Rectal smooth muscle tissue (tissue), 1 donor: Measurements from ENCODE around the gene SRL.

Source experiments
- H3K27ac ChIP-seq: one replicate; pipeline ENCODE4 v1.7.0; 2013; ENCODE audit warnings: low read depth, low read length, inconsistent platforms
- H3K27me3 ChIP-seq: one replicate; pipeline ENCODE4 v1.7.0; 2013; ENCODE audit warnings: low read length; ENCODE audit not compliant: control insufficient read depth, insufficient read depth
- H3K36me3 ChIP-seq: one replicate; pipeline ENCODE4 v1.7.0; 2013; ENCODE audit warnings: low read length; ENCODE audit not compliant: control insufficient read depth, insufficient read depth
- H3K4me1 ChIP-seq: one replicate; pipeline ENCODE4 v1.7.0; 2013; ENCODE audit warnings: low read length; ENCODE audit not compliant: control insufficient read depth, insufficient read depth
- H3K4me3 ChIP-seq: one replicate; pipeline ENCODE4 v1.7.0; 2013; ENCODE audit warnings: low read length
- H3K9ac ChIP-seq: one replicate; pipeline ENCODE4 v1.7.0; 2013; ENCODE audit warnings: low read length

Gene SRL

DNA sequence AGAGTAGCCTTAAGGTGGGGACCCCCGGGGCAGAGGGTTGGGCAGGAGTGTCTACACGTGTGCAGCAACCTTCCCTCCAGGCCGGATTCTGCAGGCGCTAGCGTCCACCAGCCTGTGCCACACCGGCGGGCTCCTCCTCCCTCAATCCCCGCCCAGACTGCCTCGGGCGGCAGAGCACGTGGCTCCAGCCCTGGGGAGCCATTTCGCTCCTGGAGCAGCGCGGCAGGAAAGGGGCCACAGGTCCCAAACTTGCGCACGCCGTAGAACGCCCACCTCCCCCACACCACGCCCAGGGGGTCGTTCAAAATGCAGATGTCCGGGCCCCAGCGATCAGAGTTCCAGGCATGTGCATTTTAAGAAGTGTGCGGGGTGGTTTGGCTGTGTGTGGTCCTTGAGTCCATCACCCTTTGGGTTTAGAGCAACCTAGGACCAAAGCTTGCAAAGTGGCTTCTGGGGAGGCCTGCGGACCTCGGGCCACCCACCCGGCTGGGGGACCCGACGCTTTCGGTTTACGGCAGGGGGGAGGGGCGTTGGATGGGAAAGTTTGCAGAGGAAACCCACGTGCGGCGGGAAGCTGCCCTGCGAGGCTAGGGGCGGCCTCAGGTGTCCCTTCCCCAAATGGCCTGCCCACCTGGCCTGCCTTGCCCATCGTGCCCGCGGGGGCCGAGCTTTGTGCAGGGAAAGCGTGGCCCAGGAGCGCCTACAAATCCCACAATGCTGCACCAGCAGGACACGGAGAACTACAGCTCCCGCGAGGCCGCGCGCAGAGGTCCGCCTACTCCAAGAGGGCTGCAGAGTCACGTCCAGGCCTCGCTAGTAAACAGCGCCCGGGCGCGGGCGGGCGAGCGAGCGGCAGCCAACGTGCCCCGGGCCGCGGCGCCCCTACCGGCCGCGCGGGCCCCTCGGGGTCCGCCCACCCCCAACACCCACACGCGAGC lies 29.6 kb upstream of the SRL start:
- H3K27ac ChIP-seq = peak overlapping the region; percentile 71
- peaks cover 3% of the 10 kb centered on the region for H3K4me1 ChIP-seq
- no peaks in the 10 kb centered on the region for H3K36me3 ChIP-seq
- peak overlapping the region; percentile 61 for H3K9ac ChIP-seq
- H3K4me3 ChIP-seq = peak overlapping the region; percentile 91
- no peaks in the 10 kb centered on the region for H3K27me3 ChIP-seq

DNA sequence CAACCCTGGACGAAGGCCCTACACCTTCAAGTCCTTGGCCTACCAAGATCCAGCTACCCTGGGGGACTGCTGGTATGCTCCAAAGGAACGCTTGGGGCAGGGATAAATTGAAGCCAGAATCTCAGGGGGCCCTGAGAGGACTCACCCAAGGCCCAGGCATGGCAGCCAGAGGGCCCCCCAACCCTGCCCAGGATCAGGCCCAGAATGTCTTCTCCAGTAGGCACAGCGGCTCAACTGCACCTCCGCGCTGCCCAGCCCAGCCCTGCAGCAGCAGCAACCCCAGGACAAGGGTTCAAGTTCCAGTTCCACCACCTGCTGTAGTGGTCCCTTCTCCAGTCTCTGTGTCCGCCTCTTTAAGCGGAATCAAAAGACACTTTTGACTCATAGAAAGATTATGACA lies 28.7 kb upstream of the SRL start:
- Histone ChIP-seq H3K27me3 (no peaks in the 10 kb centered on the region), H3K4me1 (peaks cover 3% of the 10 kb centered on the region), H3K27ac (no peak overlapping the region), H3K9ac (no peak overlapping the region), H3K36me3 (no peaks in the 10 kb centered on the region), H3K4me3 (peak overlapping the region; percentile 91)

DNA sequence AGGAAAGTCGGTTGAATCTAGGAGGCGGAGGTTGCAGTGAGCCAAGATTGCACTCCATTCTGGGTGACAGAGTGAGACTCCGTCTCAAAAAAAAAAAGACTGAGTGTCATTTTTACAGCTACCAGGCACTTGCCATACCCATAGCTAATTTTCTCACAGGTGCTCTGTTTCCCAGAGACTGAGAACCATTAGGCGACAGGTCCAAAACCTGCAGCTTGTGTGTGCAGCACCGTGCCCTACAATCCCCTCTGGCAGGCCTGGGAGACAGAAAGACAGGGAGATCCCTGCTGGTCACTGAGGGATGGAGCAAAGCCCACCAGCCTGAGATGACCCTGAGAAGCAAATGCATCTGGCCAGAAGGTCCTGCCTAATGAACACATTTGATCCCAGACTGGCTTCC lies 28.2 kb upstream of the SRL start:
- H3K27ac ChIP-seq = no peak overlapping the region
- no peaks in the 10 kb centered on the region for H3K27me3 ChIP-seq
- H3K4me1 ChIP-seq = peaks cover 3% of the 10 kb centered on the region
- H3K36me3 ChIP-seq = no peaks in the 10 kb centered on the region
- H3K4me3 ChIP-seq = no peak overlapping the region
- H3K9ac ChIP-seq = no peak overlapping the region

DNA sequence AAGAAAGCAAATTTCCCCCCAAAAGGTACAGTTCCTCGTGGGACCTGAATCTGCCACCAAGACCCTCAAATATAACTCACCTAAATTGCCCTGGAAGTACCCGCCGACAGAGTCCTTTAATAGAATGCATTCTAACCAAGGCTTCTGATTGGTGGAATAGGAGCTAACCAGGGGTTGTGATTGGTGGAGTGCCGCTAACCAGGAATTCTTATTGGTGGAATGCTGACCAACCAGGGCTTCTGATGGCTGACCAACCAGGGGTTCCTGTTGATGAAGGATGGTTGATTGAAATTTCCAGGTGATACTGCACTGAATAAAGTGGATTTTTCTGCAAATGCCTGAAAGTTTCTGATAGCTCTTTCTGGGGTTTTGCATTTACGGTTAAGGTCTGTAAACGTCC lies 24.5 kb upstream of the SRL start:
- no peak overlapping the region for H3K27ac ChIP-seq

DNA sequence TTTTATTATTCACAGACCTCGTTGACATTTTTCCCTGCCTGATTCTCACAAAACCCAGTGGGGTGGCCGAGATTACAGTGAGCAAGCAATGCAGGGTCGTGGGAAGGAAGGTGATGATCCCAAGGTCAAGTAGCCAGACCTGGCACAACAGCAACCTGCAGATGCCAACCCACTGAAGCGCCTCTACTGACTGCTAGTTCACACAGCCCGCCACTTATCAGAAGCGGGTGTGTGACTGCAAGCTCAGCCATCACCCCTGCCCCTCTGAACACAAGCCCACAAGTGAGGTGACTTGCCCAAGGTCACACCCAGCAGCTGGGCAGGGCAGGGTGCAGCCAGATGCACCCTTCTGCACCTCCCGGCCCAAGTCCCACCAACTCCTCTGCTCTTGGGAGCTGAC lies 23.8 kb upstream of the SRL start:
- no peaks in the 10 kb centered on the region for H3K27me3 ChIP-seq
- no peak overlapping the region for H3K4me3 ChIP-seq
- peaks cover 7% of the 10 kb centered on the region for H3K4me1 ChIP-seq
- H3K9ac ChIP-seq = no peak overlapping the region
- no peak overlapping the region for H3K27ac ChIP-seq
- no peaks in the 10 kb centered on the region for H3K36me3 ChIP-seq

More for the DNA sequence above, 24.5 kb upstream of the SRL start:
- Histone ChIP-seq H3K9ac (no peak overlapping the region), H3K36me3 (no peaks in the 10 kb centered on the region), H3K27me3 (no peaks in the 10 kb centered on the region), H3K4me1 (peaks cover 7% of the 10 kb centered on the region), H3K4me3 (no peak overlapping the region)

DNA sequence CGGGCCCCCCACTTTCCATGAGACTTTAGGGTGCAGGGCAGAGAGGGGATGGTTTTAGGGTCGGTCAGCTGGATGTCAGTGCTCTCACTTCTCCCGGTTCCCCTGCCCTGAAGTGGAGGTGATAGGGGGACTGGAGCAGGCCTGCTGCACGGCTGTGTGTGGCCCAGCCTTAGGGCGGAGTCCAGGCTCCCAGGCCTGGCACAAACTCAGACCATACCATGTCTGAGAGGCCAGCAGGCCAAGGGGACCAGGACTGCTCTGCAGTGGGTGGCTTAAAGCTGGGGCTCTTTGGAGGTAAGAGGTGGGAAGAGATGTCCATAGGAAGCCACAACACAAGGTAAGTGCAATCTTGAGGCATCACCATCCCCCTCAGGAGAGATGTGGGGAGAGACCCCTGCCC lies 22.7 kb upstream of the SRL start:
- Histone ChIP-seq H3K27ac (peak overlapping the region; percentile 61), H3K4me1 (peaks cover 7% of the 10 kb centered on the region), H3K4me3 (no peak overlapping the region), H3K27me3 (no peaks in the 10 kb centered on the region), H3K36me3 (no peaks in the 10 kb centered on the region), H3K9ac (no peak overlapping the region)

DNA sequence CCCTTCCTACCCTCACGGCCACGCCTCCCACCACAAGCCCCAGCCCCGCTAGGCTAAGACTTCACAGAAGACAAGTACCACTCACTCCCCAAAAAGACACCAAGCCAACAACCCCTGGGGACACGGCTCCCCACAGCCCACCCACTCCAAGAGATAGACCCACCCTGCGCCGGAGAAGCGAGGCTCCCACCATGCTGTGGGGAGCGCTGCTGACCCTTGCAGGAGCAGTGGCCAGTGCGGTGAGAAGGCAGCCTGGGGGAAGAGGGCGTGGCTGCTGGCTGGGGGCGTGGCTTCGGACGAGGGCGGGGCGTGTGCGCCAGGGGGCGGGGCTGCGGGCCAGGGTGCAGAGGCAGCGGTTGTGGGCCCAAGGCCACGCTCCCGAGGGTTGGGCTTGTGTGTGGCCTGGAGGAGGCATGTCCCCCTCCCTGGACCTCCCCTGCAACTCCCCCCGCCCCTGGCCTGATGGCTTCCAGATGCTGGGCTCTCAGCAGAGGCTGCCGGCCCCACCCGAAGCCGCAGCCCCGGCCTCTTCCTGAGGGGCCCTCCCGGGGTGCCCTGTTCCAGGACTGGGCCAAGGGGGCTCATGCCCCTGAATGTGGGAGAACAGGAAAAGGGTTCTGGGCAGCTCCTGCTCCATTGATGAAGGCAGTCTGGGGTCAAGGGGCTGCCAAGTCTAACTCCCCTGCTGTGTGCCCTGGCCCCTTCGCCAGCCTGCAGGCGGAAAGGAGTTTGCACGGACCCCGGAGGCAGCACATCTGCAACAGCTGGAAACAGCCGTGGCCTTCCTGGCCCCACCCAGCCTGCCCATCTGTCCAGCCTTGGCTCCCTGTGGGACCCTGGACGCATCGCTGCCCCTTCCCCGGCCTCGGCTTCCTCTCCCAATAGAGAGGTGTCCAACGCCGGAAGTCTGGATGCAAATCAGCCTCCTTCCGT lies 21.9 kb upstream of the SRL start:
- no peaks in the 10 kb centered on the region for H3K36me3 ChIP-seq
- no peak overlapping the region for H3K4me3 ChIP-seq
- no peak overlapping the region for H3K9ac ChIP-seq
- peak overlapping the region; percentile 61 for H3K27ac ChIP-seq
- H3K4me1 ChIP-seq = peaks cover 7% of the 10 kb centered on the region
- H3K27me3 ChIP-seq = no peaks in the 10 kb centered on the region

DNA sequence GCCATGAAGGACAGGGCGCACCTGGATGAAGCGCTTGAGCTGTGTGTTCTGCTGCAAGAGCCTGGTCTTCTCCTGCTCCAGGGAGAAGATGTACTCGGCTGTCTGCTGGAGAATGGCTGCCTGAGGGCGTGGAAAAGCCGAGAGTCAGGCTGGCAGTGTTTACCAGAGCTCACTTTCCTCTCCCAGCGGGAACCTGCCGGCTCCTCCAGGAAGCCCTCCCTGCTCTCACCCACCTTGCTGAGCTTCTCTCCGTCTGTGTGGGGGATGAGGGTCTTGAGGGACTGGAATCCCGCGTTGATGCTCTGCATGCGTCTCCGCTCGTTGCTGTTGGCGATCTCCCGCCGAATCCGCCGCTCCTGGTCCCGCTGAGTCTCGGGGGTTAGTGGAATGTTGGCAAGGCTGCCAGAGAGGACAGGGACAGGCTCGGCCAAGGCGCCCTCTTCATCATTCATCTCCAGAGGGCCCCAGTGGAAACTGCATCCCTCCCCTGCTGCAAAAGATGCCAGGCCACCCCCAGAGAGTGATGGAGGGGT lies 20.5 kb upstream of the SRL start:
- no peak overlapping the region for H3K9ac ChIP-seq
- H3K36me3 ChIP-seq = no peaks in the 10 kb centered on the region
- no peak overlapping the region for H3K27ac ChIP-seq
- H3K27me3 ChIP-seq = no peaks in the 10 kb centered on the region
- H3K4me1 ChIP-seq = peaks cover 7% of the 10 kb centered on the region
- no peak overlapping the region for H3K4me3 ChIP-seq

DNA sequence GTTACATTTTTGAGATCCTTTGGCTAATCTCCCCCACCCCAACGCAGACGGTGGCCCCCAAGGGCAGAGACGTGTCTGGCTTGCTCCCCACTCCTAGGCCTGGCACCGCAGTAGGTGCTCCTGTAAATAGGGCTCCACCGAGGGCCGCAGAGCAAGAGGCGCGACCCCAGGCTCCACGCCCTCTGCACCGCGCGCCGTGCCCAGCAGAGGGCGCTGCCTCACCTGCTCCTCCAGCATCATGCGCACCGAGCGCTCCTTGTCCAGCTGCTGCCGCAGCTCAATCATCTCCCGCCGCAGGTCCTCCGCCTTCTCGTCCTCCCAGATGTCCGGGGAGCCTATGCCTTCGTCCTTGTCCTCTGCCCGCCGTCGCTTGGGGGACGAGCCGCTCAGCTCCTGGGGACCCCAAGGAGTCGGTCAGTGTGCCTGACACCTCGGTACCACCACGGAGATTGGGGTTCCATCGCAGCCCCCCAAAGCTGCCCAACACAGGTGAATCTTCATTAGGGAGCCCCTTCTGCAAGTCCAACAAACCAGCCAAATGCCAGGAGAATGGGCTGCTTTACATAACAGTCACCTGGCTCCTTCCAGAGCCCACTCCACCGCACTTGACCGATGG lies 19.8 kb upstream of the SRL start:
- H3K9ac ChIP-seq = no peak overlapping the region
- H3K4me1 ChIP-seq = peaks cover 7% of the 10 kb centered on the region
- H3K36me3 ChIP-seq = no peaks in the 10 kb centered on the region
- H3K4me3 ChIP-seq = peak overlapping the region; percentile 26
- H3K27me3 ChIP-seq = no peaks in the 10 kb centered on the region
- no peak overlapping the region for H3K27ac ChIP-seq

DNA sequence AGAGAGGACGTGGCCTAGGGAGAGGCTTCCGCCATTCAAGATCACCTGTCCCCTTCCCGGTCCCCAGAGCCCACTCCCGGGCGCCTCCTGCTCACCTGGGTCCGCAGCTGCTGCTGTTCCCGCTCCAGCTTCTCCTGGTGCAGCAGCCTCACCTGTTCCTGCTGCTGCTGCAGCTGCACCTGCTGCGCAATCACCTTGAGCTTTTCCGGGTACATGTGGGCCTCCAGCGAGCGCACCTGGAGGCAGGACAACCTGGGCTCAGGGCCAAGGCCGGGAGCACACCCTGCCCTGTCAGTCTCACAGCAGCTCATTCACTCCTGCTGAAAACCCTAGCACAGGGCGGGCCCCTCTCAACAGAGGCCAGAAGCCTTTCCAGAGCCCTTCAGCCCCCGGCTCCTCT lies 18.5 kb upstream of the SRL start:
- Histone ChIP-seq H3K27me3 (no peaks in the 10 kb centered on the region), H3K4me1 (peaks cover 7% of the 10 kb centered on the region), H3K4me3 (no peak overlapping the region), H3K9ac (no peak overlapping the region), H3K36me3 (no peaks in the 10 kb centered on the region), H3K27ac (no peak overlapping the region)

DNA sequence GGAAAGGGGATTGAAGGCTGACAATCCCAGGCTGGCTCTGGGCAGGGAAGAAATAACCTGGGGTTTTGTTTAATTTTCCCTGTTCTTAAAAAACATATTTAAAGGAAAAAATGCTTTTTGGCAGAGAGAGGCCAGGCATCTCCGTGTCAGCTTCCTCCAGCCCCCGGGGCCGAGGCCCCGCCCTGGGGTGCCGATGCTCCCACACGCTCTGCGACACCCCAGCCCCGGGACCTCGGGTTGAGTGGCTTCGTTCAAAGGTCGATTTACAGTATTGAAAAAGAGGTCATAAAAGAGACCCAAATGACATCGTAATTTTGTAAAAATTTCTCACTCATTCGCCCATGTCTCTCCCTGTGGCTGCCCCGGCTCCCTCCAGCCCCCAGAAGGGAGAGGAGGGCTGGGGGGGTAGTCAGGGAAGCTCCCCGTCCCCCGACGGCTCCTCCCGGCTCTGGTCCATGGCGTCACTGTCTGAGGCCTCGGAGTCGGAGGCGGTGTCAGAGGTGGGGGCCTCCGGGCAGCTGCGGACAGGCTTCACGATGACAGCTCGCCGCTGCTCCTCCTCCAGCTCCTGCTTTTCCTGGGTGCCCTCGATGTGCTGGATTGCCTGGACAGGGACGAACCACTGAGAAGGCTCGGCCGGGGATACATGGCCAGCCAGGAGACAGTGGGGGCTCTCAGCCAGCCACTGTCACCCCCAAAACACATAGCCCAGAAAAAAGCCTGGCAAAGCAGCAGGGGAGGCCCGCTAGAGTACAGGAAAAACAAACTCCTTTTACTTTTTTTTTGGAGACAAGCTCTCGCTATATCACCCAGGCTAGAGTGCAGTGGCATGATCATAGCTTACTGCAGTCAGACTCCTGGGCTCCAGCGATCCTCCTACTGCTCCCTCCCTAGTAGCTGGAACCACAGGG lies 16.0 kb upstream of the SRL start:
- H3K36me3 ChIP-seq = no peaks in the 10 kb centered on the region
- H3K4me3 ChIP-seq = no peak overlapping the region
- no peaks in the 10 kb centered on the region for H3K4me1 ChIP-seq
- no peak overlapping the region for H3K9ac ChIP-seq
- no peak overlapping the region for H3K27ac ChIP-seq
- H3K27me3 ChIP-seq = no peaks in the 10 kb centered on the region
